SK-N-SH (cell line): ENCODE data around the gene PWWP2B.

ENCODE experiments used
- TCF12 ChIP-seq: IDR thresholded peaks from 2 replicates; pipeline ENCODE4 v1.4.0; 2012
- TF ChIP-seq, protein P1 (sequence below): IDR thresholded peaks from 2 replicates; pipeline ENCODE4 v1.6.1; 2012; ENCODE audit warnings: mild to moderate bottlenecking, low read depth, low read length, moderate library complexity

DNA sequence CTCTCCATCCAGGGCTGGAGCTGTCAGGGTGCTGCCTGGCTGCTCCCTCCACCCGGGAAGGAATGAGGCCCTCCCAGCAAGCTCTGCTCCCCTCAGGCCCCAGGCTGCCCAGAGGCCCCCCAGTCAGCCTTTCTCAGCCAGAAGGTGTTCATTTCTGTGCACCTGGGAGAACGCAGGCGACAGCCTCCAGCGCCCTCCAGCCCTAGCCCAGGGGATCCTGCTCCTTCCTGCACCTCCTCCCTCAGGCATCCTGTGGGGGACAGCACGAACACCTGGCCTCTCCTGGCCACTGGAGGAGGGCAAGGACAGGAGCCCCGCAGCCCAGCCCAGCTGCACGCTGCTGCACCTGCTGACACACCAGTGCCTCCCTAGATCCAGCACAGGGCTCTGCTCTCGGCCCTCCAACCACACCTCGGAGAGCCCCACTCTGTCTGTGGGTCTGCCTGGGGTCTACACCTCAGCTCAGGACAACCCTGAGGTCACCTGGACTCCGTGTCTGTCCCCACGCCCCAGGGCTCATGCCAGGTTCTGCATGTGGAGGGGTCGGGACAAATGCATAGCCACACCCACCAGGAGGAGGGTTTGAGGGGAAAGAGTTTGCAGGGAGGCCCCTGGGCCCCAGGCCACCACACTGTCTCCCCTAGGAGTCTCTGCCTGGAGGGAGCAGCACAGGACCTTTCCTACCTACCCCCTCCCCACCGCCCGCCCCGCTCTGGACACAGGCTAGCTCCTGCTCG lies 7.4 kb upstream of the PWWP2B start:
- no peak for TF ChIP-seq TCF12
- TF ChIP-seq, protein P1, sequence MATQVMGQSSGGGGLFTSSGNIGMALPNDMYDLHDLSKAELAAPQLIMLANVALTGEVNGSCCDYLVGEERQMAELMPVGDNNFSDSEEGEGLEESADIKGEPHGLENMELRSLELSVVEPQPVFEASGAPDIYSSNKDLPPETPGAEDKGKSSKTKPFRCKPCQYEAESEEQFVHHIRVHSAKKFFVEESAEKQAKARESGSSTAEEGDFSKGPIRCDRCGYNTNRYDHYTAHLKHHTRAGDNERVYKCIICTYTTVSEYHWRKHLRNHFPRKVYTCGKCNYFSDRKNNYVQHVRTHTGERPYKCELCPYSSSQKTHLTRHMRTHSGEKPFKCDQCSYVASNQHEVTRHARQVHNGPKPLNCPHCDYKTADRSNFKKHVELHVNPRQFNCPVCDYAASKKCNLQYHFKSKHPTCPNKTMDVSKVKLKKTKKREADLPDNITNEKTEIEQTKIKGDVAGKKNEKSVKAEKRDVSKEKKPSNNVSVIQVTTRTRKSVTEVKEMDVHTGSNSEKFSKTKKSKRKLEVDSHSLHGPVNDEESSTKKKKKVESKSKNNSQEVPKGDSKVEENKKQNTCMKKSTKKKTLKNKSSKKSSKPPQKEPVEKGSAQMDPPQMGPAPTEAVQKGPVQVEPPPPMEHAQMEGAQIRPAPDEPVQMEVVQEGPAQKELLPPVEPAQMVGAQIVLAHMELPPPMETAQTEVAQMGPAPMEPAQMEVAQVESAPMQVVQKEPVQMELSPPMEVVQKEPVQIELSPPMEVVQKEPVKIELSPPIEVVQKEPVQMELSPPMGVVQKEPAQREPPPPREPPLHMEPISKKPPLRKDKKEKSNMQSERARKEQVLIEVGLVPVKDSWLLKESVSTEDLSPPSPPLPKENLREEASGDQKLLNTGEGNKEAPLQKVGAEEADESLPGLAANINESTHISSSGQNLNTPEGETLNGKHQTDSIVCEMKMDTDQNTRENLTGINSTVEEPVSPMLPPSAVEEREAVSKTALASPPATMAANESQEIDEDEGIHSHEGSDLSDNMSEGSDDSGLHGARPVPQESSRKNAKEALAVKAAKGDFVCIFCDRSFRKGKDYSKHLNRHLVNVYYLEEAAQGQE = no peak
